DOHH2 (cell line): ENCODE results near the gene MDP1.

Experiments
- EZH2phosphoT487 ChIP-seq: fragments of 200-600 bp; sonication (generic); IDR thresholded peaks from 2 replicates; pipeline ENCODE4 v1.6.1; 2017; ENCODE audit warnings: borderline replicate concordance, mild to moderate bottlenecking, antibody characterized with exemption, low read length, moderate library complexity, mixed read lengths
- TF ChIP-seq, protein P1 (sequence below): fragments of 200-600 bp; sonication (generic); IDR thresholded peaks from one replicate; pipeline ENCODE4 v1.5.1; 2014; ENCODE audit warnings: antibody characterized with exemption, mild to moderate bottlenecking, low read depth, low read length; ENCODE audit not compliant: poor library complexity, severe bottlenecking

DNA sequence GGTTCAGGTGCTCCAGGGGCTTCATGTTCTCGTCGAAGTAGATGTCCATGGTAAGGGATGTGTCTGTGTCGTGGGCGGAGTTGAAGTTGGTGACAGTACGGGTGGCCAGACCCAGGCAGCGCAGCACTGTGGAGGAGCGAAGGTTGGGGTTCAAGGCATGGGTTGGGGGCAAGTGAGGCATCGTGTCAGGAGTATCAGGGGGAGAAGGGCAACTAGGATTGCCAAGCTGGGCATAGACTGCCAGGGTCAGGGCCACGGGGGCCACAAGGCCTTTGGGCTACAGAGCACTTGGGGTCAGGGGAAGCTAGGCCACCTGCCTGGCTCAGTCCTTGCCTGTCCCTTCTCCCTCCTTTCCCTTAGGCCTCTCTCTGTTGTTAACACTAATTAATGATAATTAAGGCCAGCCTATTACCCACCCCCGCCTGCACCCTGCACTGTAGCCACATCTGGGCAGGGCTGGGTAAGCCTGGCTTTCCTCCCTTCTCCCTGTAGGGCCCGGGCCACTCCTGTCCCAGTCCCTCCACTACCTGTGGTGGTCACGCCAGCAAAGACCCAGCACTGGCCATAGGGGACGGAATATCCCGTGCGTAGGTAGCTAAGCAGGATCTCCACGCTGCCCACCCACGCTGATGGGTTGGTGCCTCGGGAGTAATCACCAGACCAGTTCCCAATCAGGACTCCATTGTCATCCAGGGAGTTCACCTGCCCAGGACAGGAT lies 42.8 kb upstream of the MDP1 start:
- TF ChIP-seq EZH2phosphoT487, result no peak
- TF ChIP-seq, protein P1, sequence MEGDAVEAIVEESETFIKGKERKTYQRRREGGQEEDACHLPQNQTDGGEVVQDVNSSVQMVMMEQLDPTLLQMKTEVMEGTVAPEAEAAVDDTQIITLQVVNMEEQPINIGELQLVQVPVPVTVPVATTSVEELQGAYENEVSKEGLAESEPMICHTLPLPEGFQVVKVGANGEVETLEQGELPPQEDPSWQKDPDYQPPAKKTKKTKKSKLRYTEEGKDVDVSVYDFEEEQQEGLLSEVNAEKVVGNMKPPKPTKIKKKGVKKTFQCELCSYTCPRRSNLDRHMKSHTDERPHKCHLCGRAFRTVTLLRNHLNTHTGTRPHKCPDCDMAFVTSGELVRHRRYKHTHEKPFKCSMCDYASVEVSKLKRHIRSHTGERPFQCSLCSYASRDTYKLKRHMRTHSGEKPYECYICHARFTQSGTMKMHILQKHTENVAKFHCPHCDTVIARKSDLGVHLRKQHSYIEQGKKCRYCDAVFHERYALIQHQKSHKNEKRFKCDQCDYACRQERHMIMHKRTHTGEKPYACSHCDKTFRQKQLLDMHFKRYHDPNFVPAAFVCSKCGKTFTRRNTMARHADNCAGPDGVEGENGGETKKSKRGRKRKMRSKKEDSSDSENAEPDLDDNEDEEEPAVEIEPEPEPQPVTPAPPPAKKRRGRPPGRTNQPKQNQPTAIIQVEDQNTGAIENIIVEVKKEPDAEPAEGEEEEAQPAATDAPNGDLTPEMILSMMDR, result no peak
